Common myeloid progenitor, CD34-positive (primary cell): ENCODE results near the gene MITF.

Source experiments
- CTCF ChIA-PET: fragments of 350-600 bp; sonication (Branson Sonifier 250); formaldehyde crosslinking; loops from one replicate; lab custom pipeline; 2021; ENCODE audit warnings: antibody characterized with exemption; lab: Charles Lee
- POLR2A ChIA-PET: fragments of 350-600 bp; sonication (Branson Sonifier 250); formaldehyde crosslinking; loops from one replicate; lab custom pipeline; 2021; ENCODE audit warnings: antibody characterized with exemption; lab: Charles Lee
- DNase-seq, 3 donors: peaks; one replicate each; pipeline versions ENCODE4 v3.0.0 to v3.0.0-alpha.2; 2013
- H3K27ac ChIP-seq, 2 experiments: 1 replicate in 1 of 2; 2 replicates in 1 of 2; pipeline ENCODE4 v1.7.0; 2013; ENCODE audit warnings: inconsistent platforms in 2 of 2, low read length in 2 of 2, mild to moderate bottlenecking in 2 of 2, low read depth in 1 of 2, moderate library complexity in 1 of 2; ENCODE audit not compliant: severe bottlenecking in 2 of 2, insufficient read depth in 1 of 2, poor library complexity in 1 of 2
- H3K27me3 ChIP-seq, 5 experiments: replicated peaks in 2 of 5; 1 replicate in 3 of 5; 2 replicates in 2 of 5; pipeline versions ENCODE4 v1.6.1 to v1.7.0; 2013; ENCODE audit warnings: low read length in 4 of 5, mild to moderate bottlenecking in 2 of 5, moderate library complexity in 2 of 5, inconsistent platforms in 1 of 5; ENCODE audit not compliant: insufficient read depth in 5 of 5, control insufficient read depth in 4 of 5
- H3K36me3 ChIP-seq, 4 experiments: 1 replicate in 2 of 4; 2 replicates in 2 of 4; pipeline versions ENCODE4 v1.6.1 to v1.7.0; 2013; ENCODE audit warnings: low read length in 3 of 4, control low read depth in 1 of 4, mild to moderate bottlenecking in 1 of 4; ENCODE audit not compliant: control insufficient read depth in 4 of 4, insufficient read depth in 4 of 4
- H3K4me1 ChIP-seq, 4 experiments: 1 replicate in 3 of 4; 2 replicates in 1 of 4; pipeline versions ENCODE4 v1.6.1 to v1.7.1; 2013; ENCODE audit warnings: low read length in 3 of 4, mild to moderate bottlenecking in 3 of 4, control low read depth in 1 of 4, inconsistent platforms in 1 of 4, moderate library complexity in 1 of 4; ENCODE audit not compliant: control insufficient read depth in 4 of 4, insufficient read depth in 4 of 4; ENCODE audit errors: control extremely low read depth in 1 of 4
- H3K4me3 ChIP-seq, 7 experiments: 1 replicate in 4 of 7; 2 replicates in 3 of 7; pipeline versions ENCODE4 v1.5.1 to v1.7.0; 2013; ENCODE audit warnings: mild to moderate bottlenecking in 7 of 7, low read length in 6 of 7, moderate library complexity in 6 of 7, inconsistent platforms in 2 of 7, low read depth in 2 of 7, control low read depth in 1 of 7; ENCODE audit not compliant: insufficient read depth in 4 of 7, control insufficient read depth in 1 of 7; ENCODE audit errors: extremely low read depth in 1 of 7
- H3K9me3 ChIP-seq, 5 experiments: 1 replicate in 4 of 5; 2 replicates in 1 of 5; pipeline versions ENCODE4 v1.6.1 to v1.7.1; 2013; ENCODE audit warnings: low read length in 4 of 5, mild to moderate bottlenecking in 2 of 5, inconsistent platforms in 1 of 5, low read depth in 1 of 5, moderate library complexity in 1 of 5; ENCODE audit not compliant: control insufficient read depth in 4 of 5, insufficient read depth in 2 of 5; ENCODE audit errors: control extremely low read depth in 1 of 5
- WGBS: methylation state at CpG from one replicate; pipeline ENCODE4 v1.1.5; 2013; ENCODE audit not compliant: insufficient coverage; 5-methylcytosine and 5-hydroxymethylcytosine counted together

MITF gene

DNA sequence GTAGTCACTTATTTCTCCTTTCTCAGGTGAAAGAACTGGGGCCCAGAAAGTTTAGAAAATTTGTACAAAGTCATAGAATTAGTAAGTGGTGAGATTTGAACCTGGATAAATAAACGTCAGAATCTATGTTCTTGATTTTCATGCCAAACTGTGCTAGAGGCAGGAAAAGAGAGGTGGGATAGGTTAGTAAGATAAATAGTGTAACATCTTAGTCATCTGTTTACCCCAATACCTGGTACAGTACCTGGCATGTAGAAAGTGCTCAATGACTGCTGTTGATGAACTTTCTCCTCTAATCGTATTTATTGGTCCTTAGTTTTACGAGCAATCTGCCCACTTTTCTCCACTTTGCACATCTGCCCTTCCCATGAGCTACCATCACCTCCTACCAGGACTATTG, 124.9 kb downstream of the MITF start:
- ChIA-PET POLR2A (no interaction called here), CTCF (no interaction called here)
- Histone ChIP-seq H3K4me1 (no peaks in the 10 kb centered on the region), H3K27ac (no peak overlapping the region), H3K36me3 (no peaks in the 10 kb centered on the region), H3K4me3 (no peak overlapping the region), H3K27me3 (no peaks in the 10 kb centered on the region), H3K9me3 (no peaks in the 10 kb centered on the region)
- 100% methylated on average over 2 of the region's 3 CpGs for WGBS
- no peak for DNase-seq

DNA sequence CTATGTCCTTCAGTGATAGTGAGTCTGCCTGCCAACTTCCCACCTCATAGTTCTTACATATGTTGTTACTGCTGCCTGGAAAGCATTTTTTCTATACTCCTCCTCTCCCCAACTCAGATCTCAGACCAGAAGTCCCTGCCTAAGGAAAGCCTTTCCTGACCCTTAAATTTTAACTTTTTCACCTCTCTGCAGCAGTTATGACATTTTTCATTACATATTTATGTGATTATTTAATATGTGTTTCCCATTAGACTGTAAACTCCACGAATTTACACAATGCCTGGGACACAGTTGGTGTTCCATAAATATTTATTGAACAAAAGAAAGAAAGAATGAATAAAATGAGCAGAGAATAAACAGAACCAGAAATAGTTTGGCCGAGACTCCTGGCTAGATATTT, 125.5 kb downstream of the MITF start:
- ChIA-PET POLR2A (no interaction called here), CTCF (no interaction called here)
- no peaks in the 10 kb centered on the region for H3K9me3 ChIP-seq
- H3K27ac ChIP-seq = no peak overlapping the region
- no peaks in the 10 kb centered on the region for H3K27me3 ChIP-seq
- H3K36me3 ChIP-seq = no peaks in the 10 kb centered on the region
- no peaks in the 10 kb centered on the region for H3K4me1 ChIP-seq
- WGBS = 67% methylated on average over 1 of the region's 2 CpGs
- DNase-seq = no peak
- no peak overlapping the region for H3K4me3 ChIP-seq

DNA sequence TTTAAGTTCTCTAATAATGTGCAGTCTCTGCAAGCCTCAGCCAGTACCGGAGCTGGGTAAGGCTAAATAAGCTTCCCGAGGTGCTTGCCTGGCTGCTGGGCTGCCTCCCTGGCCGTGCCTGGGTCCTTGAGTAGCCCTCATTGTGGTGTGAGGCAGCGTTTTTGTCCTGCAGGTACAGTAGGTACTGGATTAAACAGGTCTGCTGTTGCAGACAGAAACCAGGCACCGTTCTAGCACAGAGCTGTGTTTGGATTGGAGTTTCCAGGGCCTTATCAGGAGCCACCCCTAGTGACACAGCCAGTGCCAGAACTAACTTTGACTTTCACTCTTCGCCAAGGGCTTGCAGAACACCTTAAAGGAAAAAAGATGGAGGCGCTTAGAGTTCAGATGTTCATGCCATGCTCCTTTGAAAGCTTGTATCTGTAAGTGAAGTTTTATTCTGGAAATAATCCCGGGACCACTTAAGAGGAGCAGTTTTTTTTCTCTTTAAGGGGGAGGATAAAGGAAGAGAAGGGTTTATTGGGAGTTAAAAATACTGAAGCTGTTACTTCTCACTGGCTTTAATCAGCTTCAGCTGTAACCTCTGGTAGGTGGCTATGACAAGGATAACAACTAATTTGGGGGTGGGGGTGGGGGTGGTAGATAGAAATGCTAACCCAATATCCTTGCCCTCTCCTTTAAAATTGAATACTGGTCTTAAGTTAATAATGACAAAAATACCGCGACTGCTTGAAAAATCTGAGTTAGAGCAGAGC, 126.8 kb downstream of the MITF start:
- no peaks in the 10 kb centered on the region for H3K36me3 ChIP-seq
- H3K9me3 ChIP-seq = no peaks in the 10 kb centered on the region
- WGBS = 96% methylated on average over 8 of the region's 10 CpGs
- H3K27me3 ChIP-seq = no peaks in the 10 kb centered on the region
- DNase-seq = no peak
- no peaks in the 10 kb centered on the region for H3K4me1 ChIP-seq
- POLR2A ChIA-PET = no interaction called here
- H3K4me3 ChIP-seq = no peak overlapping the region
- H3K27ac ChIP-seq = no peak overlapping the region
- CTCF ChIA-PET = interaction anchor here (0.9 kb wide), 1 partner anchor 109 kb away, joined by 3 read pairs; no protein-coding TSS in a partner anchor

DNA sequence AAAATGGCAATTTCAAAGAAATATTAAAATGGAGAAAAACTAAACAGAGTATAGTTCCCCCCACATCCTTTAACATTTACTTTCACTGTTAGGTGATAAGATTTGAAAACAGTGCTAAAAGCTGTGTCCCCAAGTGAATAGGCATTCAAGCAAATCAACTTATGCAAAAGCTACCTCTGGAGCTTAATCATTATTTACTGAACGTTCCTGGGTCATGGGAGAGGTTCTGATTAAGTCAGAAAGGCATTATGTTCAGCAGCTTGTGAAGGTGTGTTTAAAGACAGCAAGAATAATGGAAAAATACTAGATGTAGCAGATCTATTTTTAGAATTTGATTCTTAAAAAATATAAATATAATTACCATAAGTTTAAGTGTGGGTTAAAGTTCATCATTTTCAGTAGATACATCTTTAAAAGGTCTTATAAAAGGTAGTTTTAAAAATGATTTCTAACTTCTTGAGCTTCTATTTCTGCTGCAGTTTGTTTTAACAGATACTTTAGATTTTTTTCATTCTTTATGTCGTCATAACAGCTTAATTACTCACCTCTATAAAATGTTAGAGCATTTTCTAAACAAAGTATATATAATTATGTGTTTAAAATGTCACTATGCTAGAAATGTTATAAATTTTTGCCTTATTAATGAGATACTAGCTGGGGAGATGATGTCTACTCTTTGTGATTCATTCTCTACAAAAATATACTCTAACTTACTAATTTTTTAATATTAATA, 127.9 kb downstream of the MITF start:
- H3K36me3 ChIP-seq = no peaks in the 10 kb centered on the region
- H3K9me3 ChIP-seq = no peaks in the 10 kb centered on the region
- H3K4me3 ChIP-seq = no peak overlapping the region
- POLR2A ChIA-PET = no interaction called here
- no peaks in the 10 kb centered on the region for H3K27me3 ChIP-seq
- CTCF ChIA-PET = interaction anchor here (1.8 kb wide), 1 partner anchor 12 kb away, joined by 4 read pairs; no protein-coding TSS in a partner anchor
- no peaks in the 10 kb centered on the region for H3K4me1 ChIP-seq
- 100% methylated on average over 1 of the region's 2 CpGs for WGBS
- H3K27ac ChIP-seq = no peak overlapping the region
- DNase-seq = no peak

DNA sequence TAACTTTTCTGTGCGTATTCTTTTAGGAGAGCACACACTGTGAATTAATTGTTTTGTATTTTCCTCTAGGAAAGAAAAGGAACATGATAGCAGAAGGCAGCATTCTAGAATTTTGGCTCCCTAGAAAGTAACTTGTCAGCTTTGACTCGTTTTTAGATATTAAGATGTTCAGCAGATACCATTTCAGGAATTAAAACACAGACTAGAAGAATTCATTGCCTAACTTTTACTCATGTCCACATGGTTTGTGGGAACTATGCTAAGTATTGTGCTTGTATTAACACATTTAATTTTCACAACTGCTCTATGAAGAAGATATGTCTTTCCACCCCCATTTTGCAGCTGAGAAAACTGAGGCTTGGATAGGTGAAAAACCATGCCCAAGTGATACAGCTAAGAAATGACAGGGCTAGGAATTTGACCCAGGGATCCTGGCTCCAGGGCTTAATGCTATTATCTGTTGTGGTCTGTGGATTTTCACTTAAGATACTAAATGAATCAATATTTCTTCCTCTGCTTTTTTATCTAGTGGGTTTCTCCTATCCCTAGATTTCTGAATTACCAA, 128.8 kb downstream of the MITF start:
- WGBS = 100% methylated on average over 1 of the region's 2 CpGs
- Histone ChIP-seq H3K9me3 (no peaks in the 10 kb centered on the region), H3K4me1 (no peaks in the 10 kb centered on the region), H3K27me3 (no peaks in the 10 kb centered on the region), H3K4me3 (no peak overlapping the region), H3K36me3 (no peaks in the 10 kb centered on the region), H3K27ac (no peak overlapping the region)
- ChIA-PET CTCF (interaction anchor here (1.8 kb wide), 1 partner anchor 12 kb away, joined by 4 read pairs; no protein-coding TSS in a partner anchor), POLR2A (no interaction called here)
- no peak for DNase-seq

DNA sequence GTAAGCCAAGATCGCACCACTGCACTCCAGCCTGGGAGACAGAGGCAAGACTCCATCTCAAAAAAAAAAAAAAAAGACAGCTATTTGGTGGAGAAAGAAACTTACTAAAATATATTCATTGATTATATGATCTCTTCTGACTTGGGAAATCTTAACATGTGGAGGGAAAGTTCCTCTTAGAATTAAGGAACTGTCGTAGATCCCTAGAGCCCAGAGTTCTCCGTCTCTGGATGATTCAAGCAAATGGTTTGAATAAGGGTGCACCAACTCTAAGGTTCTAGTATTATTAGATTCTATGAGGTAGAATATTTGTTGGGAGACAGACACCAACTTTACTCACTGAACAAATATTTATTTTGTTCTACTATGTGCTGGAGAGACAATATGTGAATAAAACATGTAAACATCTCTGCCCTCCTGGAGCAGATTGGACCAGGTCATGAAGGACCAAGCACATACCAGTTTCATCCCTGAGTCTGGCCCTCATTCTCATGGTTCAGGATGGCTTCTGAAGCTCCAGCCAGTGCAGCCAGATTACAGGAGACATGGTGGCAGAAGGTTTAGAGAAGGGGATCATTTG, 129.7 kb downstream of the MITF start:
- Histone ChIP-seq H3K4me3 (no peak overlapping the region), H3K4me1 (no peaks in the 10 kb centered on the region), H3K27ac (no peak overlapping the region), H3K9me3 (no peaks in the 10 kb centered on the region), H3K27me3 (no peaks in the 10 kb centered on the region), H3K36me3 (no peaks in the 10 kb centered on the region)
- WGBS = 100% methylated on average over 1 of the region's 3 CpGs
- CTCF ChIA-PET = no interaction called here
- POLR2A ChIA-PET = no interaction called here
- no peak for DNase-seq

DNA sequence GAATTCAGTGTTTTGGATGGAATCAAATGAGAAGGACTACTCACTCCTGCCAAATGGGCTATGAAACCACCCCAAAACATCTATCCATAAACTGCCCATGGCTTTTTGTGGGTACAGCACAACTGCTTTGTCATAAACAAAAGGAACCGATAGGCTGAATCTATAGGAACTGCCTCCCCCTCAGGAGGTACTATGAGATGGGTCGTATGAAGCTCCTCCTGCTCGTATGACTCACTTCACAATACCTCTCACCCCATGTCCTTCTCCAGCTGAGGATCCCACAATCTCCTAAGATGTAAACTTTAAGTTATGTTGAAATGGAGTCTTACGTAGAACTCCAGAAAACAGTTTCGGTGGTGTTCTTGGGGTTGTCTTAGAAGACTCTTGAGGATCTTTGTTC, 130.4 kb downstream of the MITF start:
- 100% methylated on average over 1 of the region's 5 CpGs for WGBS
- ChIA-PET CTCF (no interaction called here), POLR2A (no interaction called here)
- no peaks in the 10 kb centered on the region for H3K36me3 ChIP-seq
- H3K27me3 ChIP-seq = no peaks in the 10 kb centered on the region
- no peak for DNase-seq
- no peaks in the 10 kb centered on the region for H3K9me3 ChIP-seq
- no peaks in the 10 kb centered on the region for H3K4me1 ChIP-seq
- no peak overlapping the region for H3K4me3 ChIP-seq
- no peak overlapping the region for H3K27ac ChIP-seq
